ENCODE results near the gene SPTBN2. TPM values are rescaled to one million over a fixed set of nuclear protein-coding genes. Genes with fewer than 3 reads are reported as not detected.

Gene SPTBN2
- total and polyA plus RNA-seq, 3 donors from 2014 or later, result 116 to 239 (median 159) TPM

- intact Hi-C loops (cut with DNase I; ENCODE audit: low total_unique reads), result no loop called here
- Histone ChIP-seq H3K4me3 (no peak overlapping the region), H3K9me3 (no peaks in the 10 kb centered on the region), H3K27ac (no peak overlapping the region), H3K4me1 (no peaks in the 10 kb centered on the region), H3K36me3 (ENCODE audit: low read depth, missing control alignments) (no peaks in the 10 kb centered on the region), H3K27me3 (no peaks in the 10 kb centered on the region)
- no peak for DNase-seq
- TF ChIP-seq POLR2A (IDR thresholded peaks at IDR 0.05) (no peak), CTCF (IDR thresholded peaks at IDR 0.05) (no peak)
- 94 to 99% methylated on average over 16 to 44 of the region's 46 CpGs for WGBS, 2 donors
These were observed 24.2 kb downstream of the SPTBN2 start for GRCh38 chr11:66704659-66705360.

DNA sequence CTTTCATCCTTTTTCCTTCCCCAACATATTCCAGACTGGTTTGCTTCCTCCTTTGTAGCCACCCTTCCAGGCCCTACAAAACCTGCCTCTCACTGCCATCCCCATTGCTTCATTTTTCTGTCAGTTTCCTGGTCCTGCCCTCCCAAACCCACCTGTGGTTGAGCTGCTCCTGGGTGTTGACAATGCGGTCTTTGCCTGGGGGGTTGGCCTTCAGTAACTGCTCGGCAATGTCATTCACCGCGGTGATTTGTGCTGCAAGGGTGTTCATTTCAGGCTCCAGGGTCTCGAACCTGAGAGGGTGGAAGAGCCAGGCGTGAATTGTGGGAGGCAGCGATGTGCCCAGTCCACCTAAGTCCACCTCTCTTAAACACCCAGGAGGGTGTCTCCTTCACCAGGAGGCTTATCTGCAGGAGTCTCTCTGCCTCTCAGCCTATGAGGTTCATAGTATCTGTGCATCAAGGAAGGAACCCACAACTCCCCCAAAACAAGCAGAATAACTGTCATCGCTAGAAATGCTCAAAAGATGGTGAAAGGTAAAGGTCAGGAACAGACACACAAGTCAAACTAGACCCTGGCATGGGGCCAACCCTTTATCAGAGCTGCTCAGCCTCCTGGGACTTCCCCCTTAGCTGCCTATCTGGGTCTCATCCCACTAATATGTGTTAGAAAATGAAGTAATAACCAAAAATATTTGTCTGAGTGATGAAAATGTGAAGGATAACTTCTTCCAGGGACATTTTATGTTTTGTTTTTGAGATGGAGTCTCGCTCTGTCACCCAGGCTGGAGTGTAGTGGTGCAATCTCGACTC lies 27.4 kb downstream of the SPTBN2 start:
- Histone ChIP-seq H3K4me3 (no peak overlapping the region), H3K27ac (no peak overlapping the region), H3K27me3 (no peaks in the 10 kb centered on the region), H3K9me3 (no peaks in the 10 kb centered on the region), H3K4me1 (no peaks in the 10 kb centered on the region), H3K36me3 (ENCODE audit: low read depth, missing control alignments) (no peaks in the 10 kb centered on the region)
- no peak for DNase-seq
- TF ChIP-seq CTCF (IDR thresholded peaks at IDR 0.05) (no peak), POLR2A (IDR thresholded peaks at IDR 0.05) (no peak)
- intact Hi-C loops (cut with DNase I; ENCODE audit: low total_unique reads), result no loop called here
- WGBS, 2 donors, result 78 to 86% methylated on average over 10 of the region's 10 CpGs

- no peak for TF ChIP-seq CTCF (IDR thresholded peaks at IDR 0.05)
- no peak for TF ChIP-seq POLR2A (IDR thresholded peaks at IDR 0.05)
- Histone ChIP-seq H3K36me3 (ENCODE audit: low read depth, missing control alignments) (no peaks in the 10 kb centered on the region), H3K9me3 (no peaks in the 10 kb centered on the region), H3K4me1 (no peaks in the 10 kb centered on the region), H3K27me3 (no peaks in the 10 kb centered on the region), H3K27ac (no peak overlapping the region), H3K4me3 (no peak overlapping the region)
- intact Hi-C loops (cut with DNase I; ENCODE audit: low total_unique reads), result no loop called here
- WGBS, 2 donors, result 90 to 97% methylated on average over 2 to 26 of the region's 27 CpGs
- DNase-seq, result no peak
These were observed 28.3 kb downstream of the SPTBN2 start for GRCh38 chr11:66700742-66701141.

DNA sequence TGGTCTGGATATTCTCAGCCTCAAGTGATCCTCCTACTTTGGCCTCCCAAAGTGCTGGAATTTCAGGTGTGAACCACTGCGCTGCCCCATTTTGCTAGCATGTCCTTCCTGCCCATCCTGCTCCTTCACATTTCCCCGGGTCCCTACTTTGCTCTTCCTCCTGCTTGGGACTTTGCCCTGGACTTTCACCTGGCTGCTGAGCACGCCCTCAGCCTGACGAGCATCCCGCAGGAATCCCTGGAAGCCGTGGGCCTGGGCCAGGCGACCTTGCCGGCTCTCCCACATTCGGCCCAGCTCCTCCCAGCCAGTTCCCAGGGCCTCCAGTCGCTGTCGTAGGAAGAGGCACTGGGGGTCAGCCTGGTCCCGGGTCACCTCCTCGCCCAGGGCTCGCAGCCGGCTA lies 28.7 kb downstream of the SPTBN2 start:
- 95 to 97% methylated on average over 15 of the region's 15 CpGs for WGBS, 2 donors
- intact Hi-C loops (cut with DNase I; ENCODE audit: low total_unique reads), result no loop called here

More for the DNA sequence above, 28.7 kb downstream of the SPTBN2 start:
- TF ChIP-seq POLR2A (IDR thresholded peaks at IDR 0.05) (no peak), CTCF (IDR thresholded peaks at IDR 0.05) (no peak)
- H3K27ac ChIP-seq, result no peak overlapping the region
- no peaks in the 10 kb centered on the region for H3K27me3 ChIP-seq
- H3K4me3 ChIP-seq, result no peak overlapping the region
- no peaks in the 10 kb centered on the region for H3K36me3 ChIP-seq (ENCODE audit: low read depth, missing control alignments)
- no peaks in the 10 kb centered on the region for H3K4me1 ChIP-seq
- no peaks in the 10 kb centered on the region for H3K9me3 ChIP-seq
- DNase-seq, result no peak

All from testis (tissue), 3 donors.